Mononuclear cell (primary cell): ENCODE results near the gene CYSLTR2. TPM values are rescaled to one million over a fixed set of nuclear protein-coding genes. Genes with fewer than 3 reads are reported as not detected.

Experiments
- H3K27me3 ChIP-seq: 2 replicates; pipeline ENCODE4 v1.6.0; 2011; ENCODE audit warnings: low read length, control low read depth; ENCODE audit not compliant: insufficient read depth
- H3K4me1 ChIP-seq: 2 replicates; pipeline ENCODE4 v1.5.1; 2011; ENCODE audit warnings: mild to moderate bottlenecking, low read length, control low read depth; ENCODE audit not compliant: insufficient read depth
- H3K4me3 ChIP-seq: 2 replicates; pipeline ENCODE4 v1.5.1; 2011; ENCODE audit warnings: mild to moderate bottlenecking, low read length, moderate library complexity
- H3K9me3 ChIP-seq: 2 replicates; pipeline ENCODE4 v1.5.1; 2011; ENCODE audit warnings: low read depth, mild to moderate bottlenecking, control low read depth, low read length
- total RNA-seq: library from RNA; depleted of rRNA; stranded (reverse); fragments of >200 nt; gene quantifications from one replicate; pipeline ENCODE4 v1.2.3, GENCODE V29; 2012

CYSLTR2 gene, protein sequence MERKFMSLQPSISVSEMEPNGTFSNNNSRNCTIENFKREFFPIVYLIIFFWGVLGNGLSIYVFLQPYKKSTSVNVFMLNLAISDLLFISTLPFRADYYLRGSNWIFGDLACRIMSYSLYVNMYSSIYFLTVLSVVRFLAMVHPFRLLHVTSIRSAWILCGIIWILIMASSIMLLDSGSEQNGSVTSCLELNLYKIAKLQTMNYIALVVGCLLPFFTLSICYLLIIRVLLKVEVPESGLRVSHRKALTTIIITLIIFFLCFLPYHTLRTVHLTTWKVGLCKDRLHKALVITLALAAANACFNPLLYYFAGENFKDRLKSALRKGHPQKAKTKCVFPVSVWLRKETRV
- total RNA-seq = 4.7 TPM

DNA sequence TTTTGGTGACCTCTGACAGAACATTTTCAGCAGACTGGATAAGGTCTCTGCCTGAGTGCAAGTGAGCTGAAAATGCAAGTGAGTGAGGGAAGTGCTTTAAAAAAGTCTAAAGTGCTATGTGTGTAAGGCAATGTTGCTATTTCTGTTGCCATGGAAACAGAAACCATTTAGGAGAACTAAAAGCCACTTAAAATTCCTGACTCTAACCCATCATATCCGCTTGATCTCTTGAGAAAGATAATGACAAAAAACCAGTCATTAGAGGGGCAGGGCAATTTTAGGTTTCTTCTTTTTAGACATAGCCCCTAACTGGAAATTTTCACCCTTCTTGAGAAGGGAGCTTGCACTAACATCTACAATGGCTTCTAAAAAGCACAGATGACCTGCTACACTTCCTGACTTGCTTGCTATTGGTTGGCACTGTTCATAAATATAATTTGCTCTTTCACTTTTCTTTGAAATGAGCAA is at the start of gene CYSLTR2:
Gene CYSLTR2, plus strand, starts transcription at position 458 of the 468 bp plus-strand sequence. CDS start 52,889 bp downstream, outside the sequence.
- Histone ChIP-seq H3K27me3 (no peaks in the 10 kb centered on the region), H3K4me3 (peak within 1 kb of the TSS; percentile 38), H3K9me3 (no peaks in the 10 kb centered on the region), H3K4me1 (peaks cover 38% of the 10 kb centered on the region)

GRCh38 chr13:48615049-48615448 is 38.7 kb upstream of the CYSLTR2 start:
- Histone ChIP-seq H3K9me3 (peaks cover 3% of the 10 kb centered on the region), H3K27me3 (no peaks in the 10 kb centered on the region), H3K4me3 (no peak overlapping the region), H3K4me1 (peaks cover 3% of the 10 kb centered on the region)

DNA sequence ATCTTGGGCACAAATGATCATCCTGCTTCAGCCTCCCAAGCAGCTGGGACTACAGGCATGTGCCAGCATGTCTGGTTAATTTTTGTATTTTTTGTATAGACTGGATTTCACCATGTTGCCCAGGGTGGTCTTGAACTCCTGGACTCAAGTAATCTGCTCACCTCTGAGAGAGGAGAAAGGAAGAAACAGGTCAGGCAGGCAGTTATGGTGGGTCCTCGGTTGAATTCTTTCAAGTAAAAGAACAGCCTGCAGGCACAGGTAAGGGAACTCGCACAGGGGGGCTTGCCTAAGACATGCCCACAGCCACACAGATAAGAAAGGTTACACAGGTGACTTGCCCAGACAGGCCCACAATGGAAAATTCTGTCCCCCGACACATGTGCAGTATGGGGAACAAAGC is 34.8 kb upstream of the CYSLTR2 start:
- H3K9me3 ChIP-seq = peaks cover 27% of the 10 kb centered on the region

GRCh38 chr13:48621056-48621455 is 32.7 kb upstream of the CYSLTR2 start:
- peaks cover 10% of the 10 kb centered on the region for H3K4me1 ChIP-seq
- H3K4me3 ChIP-seq = no peak overlapping the region
- no peaks in the 10 kb centered on the region for H3K27me3 ChIP-seq
- H3K9me3 ChIP-seq = peaks cover 27% of the 10 kb centered on the region

More for the DNA sequence above, 34.8 kb upstream of the CYSLTR2 start:
- H3K4me3 ChIP-seq = no peak overlapping the region
- H3K27me3 ChIP-seq = no peaks in the 10 kb centered on the region
- peaks cover 3% of the 10 kb centered on the region for H3K4me1 ChIP-seq

DNA sequence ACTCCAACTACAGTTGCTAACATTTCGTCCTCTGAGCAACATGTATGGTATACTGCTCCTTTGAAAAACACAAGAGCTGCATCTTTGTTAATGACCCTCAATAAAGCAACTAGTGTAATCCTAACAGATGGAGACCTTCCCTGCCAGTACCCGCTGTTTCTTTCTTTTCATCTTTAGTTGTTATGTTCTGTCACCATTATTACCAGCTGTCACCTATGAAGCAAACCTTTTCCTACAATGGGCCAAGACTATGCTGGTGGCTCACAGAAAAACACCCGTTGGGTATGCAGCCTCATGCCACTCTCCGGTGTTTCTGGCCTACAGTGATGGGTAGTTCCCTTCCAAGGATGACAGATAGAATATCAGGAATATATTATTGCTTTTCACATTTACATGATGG is 29.7 kb upstream of the CYSLTR2 start:
- H3K27me3 ChIP-seq = no peaks in the 10 kb centered on the region
- peaks cover 27% of the 10 kb centered on the region for H3K9me3 ChIP-seq
- peaks cover 14% of the 10 kb centered on the region for H3K4me1 ChIP-seq
- no peak overlapping the region for H3K4me3 ChIP-seq

- peaks cover 14% of the 10 kb centered on the region for H3K4me1 ChIP-seq
- H3K9me3 ChIP-seq = peaks cover 26% of the 10 kb centered on the region
- H3K4me3 ChIP-seq = no peak overlapping the region
- H3K27me3 ChIP-seq = no peaks in the 10 kb centered on the region
Observed at GRCh38 chr13:48624858-48625257, 28.9 kb upstream of the CYSLTR2 start.

DNA sequence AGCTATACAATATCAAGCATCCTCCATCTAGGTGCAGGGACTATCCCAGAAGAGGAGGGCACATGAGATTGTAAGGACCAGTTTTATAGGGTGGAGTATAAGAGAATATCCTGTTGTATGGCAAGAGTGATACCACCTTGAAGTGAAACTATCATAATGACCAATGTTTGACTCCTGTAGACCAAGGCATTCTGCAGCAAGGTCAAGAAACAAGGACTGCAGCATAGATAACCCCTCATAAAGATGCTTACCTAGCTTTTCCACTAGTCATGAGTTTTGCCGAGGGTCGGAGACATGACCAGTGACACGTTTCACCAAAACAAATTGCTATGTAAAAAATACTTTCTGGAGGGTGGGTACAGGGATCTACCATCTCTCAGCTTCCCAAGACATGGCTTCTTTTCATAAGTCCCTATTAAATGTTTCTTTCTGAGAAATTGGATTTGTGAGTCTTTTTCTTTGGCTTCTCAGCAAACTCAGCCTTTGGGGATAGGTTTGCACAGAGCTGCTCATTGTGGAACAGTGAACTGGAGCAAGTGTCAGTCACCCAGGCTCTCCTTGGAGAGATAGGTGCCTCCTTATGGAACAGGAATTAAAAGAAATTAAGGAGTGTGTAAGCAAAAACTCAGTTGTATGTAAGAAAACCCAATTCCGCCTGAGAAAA is 28.2 kb upstream of the CYSLTR2 start:
- H3K9me3 ChIP-seq = peaks cover 19% of the 10 kb centered on the region
- no peak overlapping the region for H3K4me3 ChIP-seq
- peaks cover 14% of the 10 kb centered on the region for H3K4me1 ChIP-seq
- no peaks in the 10 kb centered on the region for H3K27me3 ChIP-seq

GRCh38 chr13:48626077-48626449 is 27.7 kb upstream of the CYSLTR2 start:
- Histone ChIP-seq H3K4me3 (no peak overlapping the region), H3K9me3 (peaks cover 15% of the 10 kb centered on the region), H3K27me3 (no peaks in the 10 kb centered on the region), H3K4me1 (peaks cover 14% of the 10 kb centered on the region)

- H3K4me1 ChIP-seq = peaks cover 14% of the 10 kb centered on the region
- H3K4me3 ChIP-seq = no peak overlapping the region
- peaks cover 6% of the 10 kb centered on the region for H3K9me3 ChIP-seq
- H3K27me3 ChIP-seq = no peaks in the 10 kb centered on the region
Observed at GRCh38 chr13:48626726-48627451, 26.8 kb upstream of the CYSLTR2 start.

DNA sequence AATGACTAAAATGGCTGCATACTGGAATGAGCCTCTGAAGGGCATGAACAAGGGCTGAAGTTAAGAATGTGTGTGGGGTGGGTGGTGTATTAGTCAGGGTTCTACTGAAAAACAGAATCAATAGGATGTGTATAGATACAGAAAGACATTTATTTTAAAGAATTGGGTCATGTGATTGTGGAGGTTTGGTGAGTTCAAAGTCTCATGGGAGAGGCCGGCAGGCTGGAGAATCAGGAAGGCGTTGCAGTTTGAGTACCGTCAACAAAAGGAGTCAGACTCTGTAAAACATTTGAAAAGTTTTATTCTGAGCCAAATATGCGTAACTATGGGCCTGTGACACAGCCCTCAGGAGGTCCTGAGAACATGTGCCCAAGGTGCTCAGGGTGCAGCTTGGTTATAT is 24.5 kb upstream of the CYSLTR2 start:
- Histone ChIP-seq H3K4me3 (no peak overlapping the region), H3K9me3 (no peaks in the 10 kb centered on the region), H3K27me3 (no peaks in the 10 kb centered on the region)

DNA sequence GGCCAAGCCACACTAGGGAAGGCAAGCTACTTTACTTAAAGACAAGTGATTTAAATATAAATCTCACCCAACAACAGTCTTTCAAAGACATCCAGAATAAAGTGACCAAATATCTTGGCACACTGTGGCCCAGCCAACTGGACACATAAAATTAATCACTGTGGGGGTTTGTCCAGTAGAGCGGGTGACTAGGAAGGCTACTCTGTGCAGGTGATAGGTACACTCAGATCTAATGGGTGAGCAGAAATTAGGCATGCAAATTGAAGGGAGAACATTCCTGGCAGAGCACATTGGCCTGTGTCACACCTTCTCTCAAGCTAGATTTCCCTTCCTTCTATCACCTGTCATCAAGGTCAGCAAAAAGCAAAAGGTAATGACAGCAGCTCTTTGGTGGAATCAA is 23.4 kb upstream of the CYSLTR2 start:
- Histone ChIP-seq H3K4me3 (no peak overlapping the region), H3K4me1 (peaks cover 12% of the 10 kb centered on the region), H3K9me3 (no peaks in the 10 kb centered on the region), H3K27me3 (no peaks in the 10 kb centered on the region)

More for the DNA sequence above, 24.5 kb upstream of the CYSLTR2 start:
- peaks cover 14% of the 10 kb centered on the region for H3K4me1 ChIP-seq

DNA sequence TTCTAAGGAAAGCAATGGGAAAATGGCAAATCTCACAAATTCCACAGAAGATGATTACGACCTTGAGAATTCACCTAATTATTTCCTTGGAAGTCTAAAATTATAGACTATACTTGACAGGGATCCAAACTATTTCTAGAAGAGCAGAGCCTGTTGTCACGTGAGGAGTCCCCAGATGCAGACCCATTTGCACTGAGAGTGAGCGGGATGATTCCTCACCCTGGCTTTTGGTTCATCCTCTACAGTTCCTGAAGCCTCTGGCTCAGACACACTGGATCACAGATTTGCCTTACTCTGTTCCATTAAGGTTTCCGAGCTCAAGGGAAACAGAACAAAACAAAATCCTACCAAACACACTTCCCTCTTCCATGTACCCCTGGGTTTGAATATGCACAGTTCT is 23.0 kb upstream of the CYSLTR2 start:
- no peak overlapping the region for H3K4me3 ChIP-seq
- peaks cover 7% of the 10 kb centered on the region for H3K4me1 ChIP-seq
- no peaks in the 10 kb centered on the region for H3K27me3 ChIP-seq
- H3K9me3 ChIP-seq = no peaks in the 10 kb centered on the region

DNA sequence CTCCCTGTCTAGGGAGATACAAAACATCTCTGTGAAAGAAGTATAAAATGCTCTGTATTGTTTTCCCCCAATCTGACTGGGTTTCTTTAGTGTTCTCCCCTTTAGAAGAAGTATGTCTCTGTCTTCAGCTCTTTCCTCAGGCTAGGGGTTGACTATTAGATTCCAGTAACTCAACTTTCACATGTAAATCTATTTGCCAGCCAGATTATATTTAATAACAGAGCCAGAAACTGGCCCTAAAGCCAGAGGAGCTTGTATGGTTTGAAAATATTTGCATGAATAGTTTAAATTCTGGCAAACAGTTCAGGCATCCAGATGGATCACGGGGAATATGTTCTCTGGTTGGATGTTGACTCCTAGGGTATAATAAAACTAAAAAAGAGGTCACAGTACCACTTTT is 22.3 kb upstream of the CYSLTR2 start:
- Histone ChIP-seq H3K27me3 (no peaks in the 10 kb centered on the region), H3K4me3 (no peak overlapping the region), H3K4me1 (peaks cover under 1% of the 10 kb centered on the region), H3K9me3 (peaks cover 4% of the 10 kb centered on the region)

GRCh38 chr13:48633700-48634099 is 20.0 kb upstream of the CYSLTR2 start:
- no peak overlapping the region for H3K4me3 ChIP-seq
- no peaks in the 10 kb centered on the region for H3K4me1 ChIP-seq
- H3K27me3 ChIP-seq = no peaks in the 10 kb centered on the region
- H3K9me3 ChIP-seq = peaks cover 4% of the 10 kb centered on the region

DNA sequence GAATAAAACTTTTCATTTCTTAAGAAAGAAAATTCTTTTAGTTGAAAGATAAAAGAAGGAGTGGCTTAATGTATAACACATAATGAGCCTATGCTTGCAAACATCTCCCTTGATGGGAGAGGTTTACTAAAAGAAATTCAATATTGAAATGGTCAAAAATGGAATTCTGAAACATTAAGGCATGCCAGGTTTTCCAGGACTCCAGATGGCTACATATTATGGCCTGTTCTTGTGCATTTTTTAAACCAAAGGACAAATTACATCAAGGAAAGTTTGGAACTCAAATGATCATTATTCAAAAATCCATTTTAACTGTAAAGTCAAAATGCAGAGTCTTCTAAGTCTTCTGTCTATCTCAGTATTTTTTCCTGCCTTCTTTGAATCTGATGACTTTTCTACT is 19.1 kb upstream of the CYSLTR2 start:
- no peaks in the 10 kb centered on the region for H3K4me1 ChIP-seq
- no peaks in the 10 kb centered on the region for H3K27me3 ChIP-seq
- H3K9me3 ChIP-seq = peaks cover 4% of the 10 kb centered on the region
- H3K4me3 ChIP-seq = no peak overlapping the region
